NCI-H2029 (cell line): ENCODE results near the gene CPXCR1.
"Not testable (repeated sequence)": the region's sequence is repeated elsewhere in the genome, so short reads cannot be mapped to it uniquely, and the experiment has no call there.

Experiments
- DNase-seq: peaks from one replicate; lab custom pipeline; 2025; lab: John Stamatoyannopoulos, UW

CPXCR1 gene

DNA sequence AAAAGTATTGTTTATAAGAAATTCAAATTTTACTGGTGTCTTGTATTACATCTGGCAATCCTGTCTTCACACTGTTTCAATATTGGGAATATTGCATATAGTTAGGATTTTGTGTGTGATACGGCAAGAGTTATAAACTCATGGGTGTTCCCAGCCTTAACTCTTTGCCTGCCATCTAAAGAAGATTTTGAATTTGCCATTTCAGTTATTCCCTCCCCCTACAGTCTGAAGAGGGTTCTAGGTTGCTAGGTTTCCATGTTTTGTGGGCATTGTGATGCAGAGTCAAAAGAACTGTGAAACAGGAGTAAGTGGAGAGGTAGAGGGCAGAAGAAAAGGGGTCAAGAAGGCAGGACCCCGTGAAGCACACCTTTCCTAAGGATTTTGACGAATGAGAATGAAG lies at the start of gene CPXCR1:
Gene CPXCR1 (plus strand): TSS at position 301 of the 400 bp plus-strand sequence. CDS start 6,190 bp downstream, outside the sequence.
- no peak for DNase-seq

- no peak for DNase-seq
Observed at GRCh38 chrX:88735835-88736234, 11.2 kb upstream of the CPXCR1 start.

DNA sequence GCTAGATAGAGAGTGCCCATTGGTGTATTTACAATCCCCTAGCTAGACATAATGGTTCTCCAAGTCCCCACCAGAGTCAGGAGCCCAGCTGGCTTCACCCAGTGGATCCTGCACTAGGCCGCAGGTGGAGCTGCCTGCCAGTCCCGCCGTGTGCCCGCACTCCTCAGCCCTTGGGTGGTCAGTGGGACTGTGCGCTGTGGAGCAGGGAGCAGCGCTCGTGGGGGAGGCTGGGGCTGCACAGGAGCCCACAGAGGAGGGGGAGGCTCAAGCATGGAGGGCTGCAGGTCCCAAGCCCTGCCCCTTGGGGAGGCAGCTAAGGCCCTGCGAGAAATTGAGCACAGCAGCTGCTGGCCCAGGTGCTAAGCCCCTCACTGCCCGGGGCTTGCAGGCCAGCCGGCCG lies 810 bp upstream of the CPXCR1 start:
- not testable (repeated sequence) for DNase-seq

DNA sequence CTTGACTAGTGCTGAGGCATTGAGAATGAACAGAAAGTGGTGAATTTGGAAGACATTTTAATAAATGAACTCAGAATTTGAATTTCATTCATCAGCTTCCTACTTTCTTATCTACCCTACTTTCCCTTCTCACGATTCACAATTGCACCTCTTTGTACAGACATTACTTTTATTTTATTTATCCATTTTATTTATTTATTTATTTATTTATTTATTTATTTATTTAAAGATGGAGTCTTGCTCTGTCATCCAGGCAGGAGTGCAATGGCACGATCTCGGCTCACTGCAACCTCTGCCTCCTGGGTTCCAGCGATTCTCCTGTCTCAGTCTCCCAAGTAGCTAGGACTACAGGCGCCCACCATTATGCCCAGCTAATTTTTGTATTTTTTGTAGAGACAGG lies 5.3 kb downstream of the CPXCR1 start:
- DNase-seq, result not testable (repeated sequence)

GRCh38 chrX:88789825-88790224 lies 42.8 kb downstream of the CPXCR1 start:
- DNase-seq, result no peak
